ENCODE results near the gene ITGA7.

The ITGA7 gene

DNA sequence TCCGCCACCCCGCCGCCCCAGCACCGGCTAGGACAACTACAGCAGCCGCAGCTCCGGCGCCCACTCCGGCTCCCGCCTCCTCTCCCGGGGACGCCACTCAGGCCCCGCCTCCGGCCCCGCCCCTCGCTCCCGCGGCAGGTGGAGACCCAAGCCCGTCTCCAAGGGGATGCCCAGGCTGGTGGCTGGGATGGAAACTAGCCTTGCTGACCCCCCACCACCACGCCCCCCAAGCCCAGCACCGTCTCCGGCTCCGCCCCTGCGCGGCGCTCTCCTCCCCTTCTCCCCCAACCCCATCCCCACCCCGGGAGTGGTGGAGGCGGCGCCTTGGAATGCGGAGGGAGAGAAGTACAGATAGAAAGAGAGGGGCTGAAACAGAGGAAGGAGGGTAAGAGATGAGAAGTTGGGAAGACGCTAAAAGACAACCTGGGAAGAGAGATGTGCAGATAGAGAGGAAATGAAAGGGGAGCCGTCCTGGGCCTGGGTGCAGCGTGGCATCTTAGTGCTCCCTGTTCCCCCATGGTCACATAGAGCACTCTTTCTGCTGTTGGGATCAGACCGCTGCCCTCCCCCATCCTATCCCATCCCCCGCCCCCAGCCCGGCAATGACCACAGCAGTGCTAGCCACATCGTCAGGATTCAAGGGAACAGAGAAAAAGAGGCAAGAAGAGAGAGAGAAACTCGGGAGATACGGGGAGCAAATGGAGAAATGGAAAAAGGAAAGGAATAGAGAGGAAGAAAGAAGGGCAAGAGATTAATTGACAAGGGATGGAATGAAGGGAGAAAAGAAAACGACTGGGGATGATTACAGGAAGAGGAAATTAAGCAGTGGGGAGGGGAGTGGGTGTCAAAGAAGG is at the start of gene ITGA7:
Gene ITGA7, minus strand, starts transcription at position 64 of the 854 bp plus-strand sequence. CDS start 222 bp downstream, outside the sequence.
- peak within 1 kb of the TSS; percentile 72 for H3K4me3 ChIP-seq (ENCODE audit: low read length)
- H3K36me3 ChIP-seq (ENCODE audit: insufficient read depth, low read length), result no peaks in the 10 kb centered on the region
- H3K4me1 ChIP-seq (ENCODE audit: insufficient read depth, low read length), result peaks cover 26% of the 10 kb centered on the region
- peaks cover 11% of the 10 kb centered on the region for H3K27me3 ChIP-seq (ENCODE audit: insufficient read depth, low read length)
- peak within 1 kb of the TSS; percentile 82 for H2AFZ ChIP-seq (ENCODE audit: low read depth, low read length)
- no peaks in the 10 kb centered on the region for H3K9me3 ChIP-seq (ENCODE audit: low read length)

DNA sequence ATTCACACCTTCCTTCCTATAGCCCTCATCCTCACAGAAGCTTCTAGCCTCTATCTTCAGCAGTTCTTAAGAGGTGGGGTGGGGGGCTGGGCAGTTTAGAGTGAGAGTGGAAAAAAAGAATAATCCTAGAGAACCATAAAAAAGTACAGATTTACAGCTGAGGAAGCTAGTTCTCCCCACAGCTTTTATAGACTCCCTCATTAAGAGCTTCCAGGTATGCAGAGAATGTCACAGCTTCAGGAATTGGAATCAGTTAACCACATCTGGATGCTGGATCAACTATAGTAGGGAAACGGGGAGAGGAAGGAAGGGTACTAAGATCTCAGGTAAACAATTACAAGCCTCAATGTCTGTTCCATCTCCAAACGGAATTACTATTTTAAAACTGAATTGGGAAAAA is 47.5 kb upstream of the ITGA7 start:
- peaks cover 91% of the 10 kb centered on the region for H3K36me3 ChIP-seq (ENCODE audit: insufficient read depth, low read length)
- peaks cover 5% of the 10 kb centered on the region for H3K9me3 ChIP-seq (ENCODE audit: low read length)

DNA sequence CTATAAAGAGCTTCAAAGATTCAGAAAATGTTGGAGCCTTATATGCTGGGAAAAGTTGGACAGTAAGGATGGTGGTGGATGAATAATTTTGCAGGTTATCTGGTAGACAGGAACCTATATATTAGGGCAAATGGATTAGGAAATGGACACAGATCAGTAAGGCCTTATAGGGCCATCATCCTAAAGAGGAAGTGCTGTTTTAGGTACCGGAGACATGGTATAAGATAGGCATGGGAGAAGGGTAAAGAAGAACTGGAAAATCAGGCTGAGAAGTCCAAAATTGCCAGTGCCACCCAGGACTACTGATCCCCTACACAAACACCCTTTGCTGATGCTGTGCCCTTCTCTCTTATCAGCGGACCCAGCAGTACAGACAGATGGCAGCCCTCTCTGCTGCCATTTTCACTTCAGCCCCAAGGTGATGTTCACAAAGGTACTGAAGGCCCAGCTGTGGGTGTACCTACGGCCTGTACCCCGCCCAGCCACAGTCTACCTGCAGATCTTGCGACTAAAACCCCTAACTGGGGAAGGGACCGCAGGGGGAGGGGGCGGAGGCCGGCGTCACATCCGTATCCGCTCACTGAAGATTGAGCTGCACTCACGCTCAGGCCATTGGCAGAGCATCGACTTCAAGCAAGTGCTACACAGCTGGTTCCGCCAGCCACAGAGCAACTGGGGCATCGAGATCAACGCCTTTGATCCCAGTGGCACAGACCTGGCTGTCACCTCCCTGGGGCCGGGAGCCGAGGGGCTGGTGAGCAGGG is 40.7 kb upstream of the ITGA7 start:
- peaks cover 57% of the 10 kb centered on the region for H3K36me3 ChIP-seq (ENCODE audit: insufficient read depth, low read length)
- peaks cover 29% of the 10 kb centered on the region for H3K4me1 ChIP-seq (ENCODE audit: insufficient read depth, low read length)

More for the DNA sequence above, 47.5 kb upstream of the ITGA7 start:
- Histone ChIP-seq H3K4me3 (ENCODE audit: low read length) (no peak overlapping the region), H3K4me1 (ENCODE audit: insufficient read depth, low read length) (peaks cover 3% of the 10 kb centered on the region), H3K27me3 (ENCODE audit: insufficient read depth, low read length) (no peaks in the 10 kb centered on the region), H2AFZ (ENCODE audit: low read depth, low read length) (no peak overlapping the region)

DNA sequence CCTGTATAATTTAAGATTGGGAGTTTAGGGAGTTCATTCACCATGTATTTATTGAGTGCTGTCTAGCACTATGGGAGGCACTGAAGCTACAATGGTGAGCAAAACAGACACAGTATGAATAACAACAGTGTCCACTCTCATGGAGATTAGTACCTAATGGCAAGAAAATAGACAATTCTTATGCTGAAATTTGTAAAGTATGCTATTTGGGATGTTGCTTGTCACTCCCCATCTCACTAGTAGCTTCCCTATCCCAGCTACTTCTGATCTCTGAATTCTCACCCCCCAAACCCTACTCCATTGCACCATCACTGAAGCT is 39.2 kb upstream of the ITGA7 start:
- Histone ChIP-seq H3K9me3 (ENCODE audit: low read length) (no peaks in the 10 kb centered on the region), H3K27me3 (ENCODE audit: insufficient read depth, low read length) (no peaks in the 10 kb centered on the region), H3K36me3 (ENCODE audit: insufficient read depth, low read length) (peaks cover 43% of the 10 kb centered on the region), H2AFZ (ENCODE audit: low read depth, low read length) (no peak overlapping the region), H3K4me1 (ENCODE audit: insufficient read depth, low read length) (peaks cover 36% of the 10 kb centered on the region), H3K4me3 (ENCODE audit: low read length) (no peak overlapping the region)

More for the DNA sequence above, 40.7 kb upstream of the ITGA7 start:
- no peaks in the 10 kb centered on the region for H3K9me3 ChIP-seq (ENCODE audit: low read length)
- no peaks in the 10 kb centered on the region for H3K27me3 ChIP-seq (ENCODE audit: insufficient read depth, low read length)
- no peak overlapping the region for H2AFZ ChIP-seq (ENCODE audit: low read depth, low read length)
- H3K4me3 ChIP-seq (ENCODE audit: low read length), result no peak overlapping the region

DNA sequence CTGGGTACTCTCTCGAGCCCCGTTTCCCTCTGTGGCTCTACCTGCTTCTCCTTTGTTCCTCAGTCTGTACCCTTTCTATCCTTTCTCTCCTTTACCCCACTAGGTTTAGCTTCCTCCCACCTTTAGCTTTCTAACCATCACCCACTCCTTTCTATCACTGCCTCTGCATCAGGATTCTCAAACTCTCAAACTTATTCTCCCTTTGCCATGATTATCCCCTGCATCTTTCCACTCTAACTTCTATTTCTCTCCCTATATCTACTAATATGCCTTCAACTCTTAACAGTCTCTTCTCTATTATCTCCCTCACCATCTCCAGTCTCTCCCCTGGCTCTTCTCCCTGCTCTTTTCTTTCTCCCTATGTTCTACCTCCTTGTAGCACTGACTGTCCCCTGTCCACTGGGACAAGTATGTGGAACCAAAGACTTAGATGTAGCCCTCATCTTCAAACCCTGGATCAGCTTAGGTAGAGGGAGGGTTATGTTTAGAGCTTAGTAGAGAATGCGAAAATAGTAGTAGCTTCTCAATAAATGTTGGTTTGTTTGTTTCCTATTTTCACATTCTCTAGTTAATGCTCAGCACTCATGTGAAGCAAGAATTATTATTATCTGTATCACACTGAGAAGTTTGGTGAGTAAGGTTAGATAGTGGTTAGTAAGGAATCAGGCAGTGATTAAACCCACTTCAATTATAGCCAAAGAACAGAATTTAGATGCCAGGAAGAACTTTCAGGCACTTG is 38.6 kb upstream of the ITGA7 start:
- Histone ChIP-seq H3K4me3 (ENCODE audit: low read length) (peak overlapping the region; percentile 64), H3K36me3 (ENCODE audit: insufficient read depth, low read length) (peaks cover 38% of the 10 kb centered on the region), H2AFZ (ENCODE audit: low read depth, low read length) (no peak overlapping the region)

GRCh38 chr12:55745361-55746173 is 37.9 kb upstream of the ITGA7 start:
- peaks cover 30% of the 10 kb centered on the region for H3K36me3 ChIP-seq (ENCODE audit: insufficient read depth, low read length)
- H3K27me3 ChIP-seq (ENCODE audit: insufficient read depth, low read length), result no peaks in the 10 kb centered on the region
- no peak overlapping the region for H2AFZ ChIP-seq (ENCODE audit: low read depth, low read length)
- H3K4me3 ChIP-seq (ENCODE audit: low read length), result peak overlapping the region; percentile 64
- H3K9me3 ChIP-seq (ENCODE audit: low read length), result no peaks in the 10 kb centered on the region
- peaks cover 37% of the 10 kb centered on the region for H3K4me1 ChIP-seq (ENCODE audit: insufficient read depth, low read length)

More for the DNA sequence above, 38.6 kb upstream of the ITGA7 start:
- Histone ChIP-seq H3K4me1 (ENCODE audit: insufficient read depth, low read length) (peaks cover 38% of the 10 kb centered on the region), H3K9me3 (ENCODE audit: low read length) (no peaks in the 10 kb centered on the region), H3K27me3 (ENCODE audit: insufficient read depth, low read length) (no peaks in the 10 kb centered on the region)

DNA sequence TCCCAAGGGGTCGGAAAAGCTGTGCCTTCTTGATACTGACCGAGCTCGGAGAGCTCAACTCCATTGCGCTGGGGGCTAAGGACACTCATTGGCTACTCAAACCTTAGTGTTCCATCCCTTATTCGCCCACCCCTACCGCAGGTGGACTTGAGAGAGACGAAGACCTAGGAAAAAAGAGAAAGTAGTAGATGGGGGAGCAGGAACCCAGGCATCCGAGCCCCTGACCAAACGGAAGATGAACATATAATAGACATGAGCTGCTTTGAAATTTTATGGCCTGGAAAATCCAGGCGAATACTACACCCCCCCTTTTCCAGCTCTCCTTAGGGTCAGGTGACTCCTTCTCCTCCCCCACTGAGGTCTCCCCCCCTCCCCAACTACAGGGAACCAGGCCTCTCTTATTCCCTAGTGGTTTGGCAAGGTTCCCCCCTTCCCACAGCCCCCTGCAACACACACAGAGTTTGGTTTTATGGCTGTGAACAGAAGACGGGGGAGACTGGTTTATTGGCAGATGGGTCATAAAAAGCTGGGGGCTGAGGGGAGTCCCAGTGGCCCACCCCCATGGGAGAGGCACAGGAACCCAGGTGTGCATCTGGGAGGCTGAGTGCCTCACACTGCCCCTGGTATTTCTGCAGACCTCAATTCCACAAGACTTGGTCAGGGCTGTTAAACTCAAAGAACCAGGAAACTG is 36.8 kb upstream of the ITGA7 start:
- H3K27me3 ChIP-seq (ENCODE audit: insufficient read depth, low read length), result no peaks in the 10 kb centered on the region
- H2AFZ ChIP-seq (ENCODE audit: low read depth, low read length), result no peak overlapping the region
- H3K4me3 ChIP-seq (ENCODE audit: low read length), result peak overlapping the region; percentile 64
- no peaks in the 10 kb centered on the region for H3K9me3 ChIP-seq (ENCODE audit: low read length)
- H3K36me3 ChIP-seq (ENCODE audit: insufficient read depth, low read length), result peaks cover 21% of the 10 kb centered on the region
- peaks cover 36% of the 10 kb centered on the region for H3K4me1 ChIP-seq (ENCODE audit: insufficient read depth, low read length)

- no peaks in the 10 kb centered on the region for H3K27me3 ChIP-seq (ENCODE audit: insufficient read depth, low read length)
- peaks cover 37% of the 10 kb centered on the region for H3K4me1 ChIP-seq (ENCODE audit: insufficient read depth, low read length)
- peaks cover 13% of the 10 kb centered on the region for H3K36me3 ChIP-seq (ENCODE audit: insufficient read depth, low read length)
- peak overlapping the region; percentile 64 for H3K4me3 ChIP-seq (ENCODE audit: low read length)
- H3K9me3 ChIP-seq (ENCODE audit: low read length), result no peaks in the 10 kb centered on the region
- H2AFZ ChIP-seq (ENCODE audit: low read depth, low read length), result no peak overlapping the region
Observed at GRCh38 chr12:55743406-55744339, 36.0 kb upstream of the ITGA7 start.

- Histone ChIP-seq H2AFZ (ENCODE audit: low read depth, low read length) (no peak within 1 kb of the TSS), H3K4me1 (ENCODE audit: insufficient read depth, low read length) (peaks cover 40% of the 10 kb centered on the region), H3K36me3 (ENCODE audit: insufficient read depth, low read length) (peaks cover 6% of the 10 kb centered on the region), H3K4me3 (ENCODE audit: low read length) (peak within 1 kb of the TSS; percentile 64), H3K9me3 (ENCODE audit: low read length) (no peaks in the 10 kb centered on the region), H3K27me3 (ENCODE audit: insufficient read depth, low read length) (no peaks in the 10 kb centered on the region)
Observed at GRCh38 chr12:55742719-55743405, 35.2 kb upstream of the ITGA7 start, which contains the start of gene GDF11. Gene GDF11, plus strand, starts transcription at chr12:55743122. Its CDS starts 195 bp downstream, at chr12:55743317.

- H3K4me1 ChIP-seq (ENCODE audit: insufficient read depth, low read length), result peaks cover 42% of the 10 kb centered on the region
- H3K27me3 ChIP-seq (ENCODE audit: insufficient read depth, low read length), result no peaks in the 10 kb centered on the region
- H3K9me3 ChIP-seq (ENCODE audit: low read length), result no peaks in the 10 kb centered on the region
- no peak overlapping the region for H2AFZ ChIP-seq (ENCODE audit: low read depth, low read length)
- peak overlapping the region; percentile 46 for H3K4me3 ChIP-seq (ENCODE audit: low read length)
- peaks cover 2% of the 10 kb centered on the region for H3K36me3 ChIP-seq (ENCODE audit: insufficient read depth, low read length)
Observed at GRCh38 chr12:55741931-55742680, 34.4 kb upstream of the ITGA7 start.

All from neuron (in vitro differentiated cells).